Embryonic facial prominence (tissue), 1 donor: Measurements from ENCODE around the gene PRAME.
"Not testable (repeated sequence)": the region's sequence is repeated elsewhere in the genome, so short reads cannot be mapped to it uniquely, and the experiment has no call there.

ENCODE experiments used
- DNase-seq: peaks from one replicate; pipeline ENCODE4 v3.0.0-alpha.2; 2016; ENCODE audit errors: extremely low spot score

The PRAME gene

GRCh38 chr22:22581524-22581923 is 22.5 kb upstream of the PRAME start:
- DNase-seq = not testable (repeated sequence)

GRCh38 chr22:22579869-22580604 is 21.0 kb upstream of the PRAME start:
- DNase-seq = no peak

GRCh38 chr22:22578702-22579424 is 19.8 kb upstream of the PRAME start:
- DNase-seq = no peak

- no peak for DNase-seq
Observed at GRCh38 chr22:22576989-22577427, 17.9 kb upstream of the PRAME start.

- DNase-seq = no peak
Observed at GRCh38 chr22:22576244-22576988, 17.4 kb upstream of the PRAME start.

GRCh38 chr22:22574361-22574760 is 15.3 kb upstream of the PRAME start:
- no peak for DNase-seq

- no peak for DNase-seq
Observed at GRCh38 chr22:22573047-22573889, 14.2 kb upstream of the PRAME start.

- DNase-seq = no peak
Observed at GRCh38 chr22:22571862-22572261, 12.8 kb upstream of the PRAME start.

GRCh38 chr22:22571429-22571828 is 12.4 kb upstream of the PRAME start:
- DNase-seq = no peak

GRCh38 chr22:22569218-22569617 is 10.2 kb upstream of the PRAME start:
- DNase-seq = no peak

GRCh38 chr22:22565981-22566380 is 6.9 kb upstream of the PRAME start:
- DNase-seq = no peak

- DNase-seq = no peak
Observed at GRCh38 chr22:22558071-22558971, 744 bp downstream of the PRAME start.

GRCh38 chr22:22556995-22557925 is 1.8 kb downstream of the PRAME start:
- no peak for DNase-seq

GRCh38 chr22:22556578-22556977 is 2.5 kb downstream of the PRAME start:
- no peak for DNase-seq

- DNase-seq = no peak
Observed at GRCh38 chr22:22555596-22555995, 3.5 kb downstream of the PRAME start.

- DNase-seq = no peak
Observed at GRCh38 chr22:22554587-22555284, 4.3 kb downstream of the PRAME start.

GRCh38 chr22:22553735-22554586 is 5.1 kb downstream of the PRAME start:
- no peak for DNase-seq

- DNase-seq = no peak
Observed at GRCh38 chr22:22553141-22553540, 5.9 kb downstream of the PRAME start.
